HPDE6-E6E7 (cell line): ENCODE measurements around the gene SERINC5.
"Not testable (repeated sequence)": the region's sequence is repeated elsewhere in the genome, so short reads cannot be mapped to it uniquely, and the experiment has no call there.

Experiments used
- DNase-seq: peaks from one replicate; pipeline ENCODE4 v3.0.0; 2011; ENCODE audit warnings: missing footprints; ENCODE audit errors: extremely low spot score

The SERINC5 gene

DNA sequence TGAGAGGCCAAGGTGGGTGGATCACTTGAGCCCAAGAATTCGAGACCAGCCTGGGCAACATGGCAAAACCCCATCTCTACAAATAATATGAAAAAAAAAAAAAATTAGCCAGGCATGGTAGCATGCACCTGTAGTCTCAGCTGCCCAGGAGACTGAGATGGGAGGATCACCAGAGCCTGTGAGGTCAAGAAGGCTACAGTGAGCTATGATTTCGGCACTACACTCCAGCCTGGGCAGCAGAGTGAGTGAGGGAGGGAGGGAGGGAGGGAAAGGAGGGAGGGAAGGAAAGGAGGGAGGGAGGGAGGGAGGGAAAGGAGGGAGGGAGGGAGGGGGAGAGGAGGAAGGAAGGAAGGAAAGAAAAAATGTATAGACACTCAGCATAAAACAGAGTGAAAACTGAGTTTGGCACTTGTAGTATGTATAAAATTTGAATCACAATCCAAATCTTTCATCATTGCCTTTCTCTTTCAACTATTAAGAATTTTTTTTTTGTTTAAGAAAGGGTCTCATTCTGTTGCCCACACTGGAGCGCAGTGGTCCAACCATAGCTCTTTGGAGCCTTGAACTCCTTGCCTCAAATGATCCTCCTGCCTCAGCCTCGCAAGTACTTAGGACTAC, 27.8 kb downstream of the SERINC5 start:
- no peak for DNase-seq

- DNase-seq, result no peak
Observed at GRCh38 chr5:80225934-80226326, 29.9 kb downstream of the SERINC5 start.

DNA sequence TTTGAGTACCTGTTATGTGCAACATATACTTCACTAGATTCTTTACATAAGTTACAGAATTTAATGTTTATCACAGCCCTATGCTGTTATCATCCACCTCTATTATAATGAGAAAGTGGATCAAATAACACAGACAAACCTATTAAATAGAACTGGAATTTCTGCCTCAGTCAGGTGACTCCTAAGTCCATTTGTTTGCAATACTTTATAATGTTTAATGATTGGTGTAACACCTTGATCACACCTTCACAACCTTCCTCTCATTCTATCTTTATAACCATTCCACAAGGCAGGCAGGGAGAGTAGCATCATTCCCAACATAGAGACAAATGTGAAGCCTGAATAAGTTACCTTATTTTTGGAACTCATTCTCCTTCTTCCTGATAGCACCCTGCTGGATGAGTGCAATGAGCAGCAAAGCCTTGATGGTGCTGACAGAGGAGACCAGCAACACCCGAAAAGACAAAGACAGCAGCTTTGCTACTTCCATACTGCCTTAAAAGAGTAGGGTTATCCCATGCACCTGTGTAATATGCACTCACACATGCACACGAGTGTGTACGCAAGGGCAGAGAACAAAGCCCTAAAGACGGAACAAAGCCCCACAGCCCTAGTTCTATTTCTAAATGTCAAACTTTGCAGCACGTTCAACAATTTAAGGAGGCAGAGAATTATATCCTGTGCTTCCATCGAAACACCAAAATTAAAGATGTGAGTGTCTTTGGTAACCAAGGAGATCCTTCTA, 30.5 kb downstream of the SERINC5 start:
- DNase-seq, result no peak

DNA sequence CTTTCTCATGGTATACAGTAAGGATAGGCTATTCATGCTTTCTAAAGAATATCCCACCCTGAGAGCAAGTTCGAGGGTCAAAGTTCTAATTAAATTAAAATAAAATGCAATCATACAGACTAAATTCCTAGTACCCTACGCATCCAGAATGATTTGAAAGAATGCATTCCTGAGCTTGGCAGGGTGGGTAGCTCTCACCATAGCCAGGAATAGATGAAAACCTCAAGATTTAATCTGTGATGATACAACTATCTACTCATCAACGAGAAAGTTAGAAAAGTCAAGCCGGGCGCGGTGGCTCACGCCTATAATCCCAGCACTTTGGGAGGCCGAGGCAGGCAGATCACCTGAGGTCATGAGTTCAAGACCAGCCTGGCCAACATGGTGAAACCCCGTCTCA, 32.3 kb downstream of the SERINC5 start:
- no peak for DNase-seq

DNA sequence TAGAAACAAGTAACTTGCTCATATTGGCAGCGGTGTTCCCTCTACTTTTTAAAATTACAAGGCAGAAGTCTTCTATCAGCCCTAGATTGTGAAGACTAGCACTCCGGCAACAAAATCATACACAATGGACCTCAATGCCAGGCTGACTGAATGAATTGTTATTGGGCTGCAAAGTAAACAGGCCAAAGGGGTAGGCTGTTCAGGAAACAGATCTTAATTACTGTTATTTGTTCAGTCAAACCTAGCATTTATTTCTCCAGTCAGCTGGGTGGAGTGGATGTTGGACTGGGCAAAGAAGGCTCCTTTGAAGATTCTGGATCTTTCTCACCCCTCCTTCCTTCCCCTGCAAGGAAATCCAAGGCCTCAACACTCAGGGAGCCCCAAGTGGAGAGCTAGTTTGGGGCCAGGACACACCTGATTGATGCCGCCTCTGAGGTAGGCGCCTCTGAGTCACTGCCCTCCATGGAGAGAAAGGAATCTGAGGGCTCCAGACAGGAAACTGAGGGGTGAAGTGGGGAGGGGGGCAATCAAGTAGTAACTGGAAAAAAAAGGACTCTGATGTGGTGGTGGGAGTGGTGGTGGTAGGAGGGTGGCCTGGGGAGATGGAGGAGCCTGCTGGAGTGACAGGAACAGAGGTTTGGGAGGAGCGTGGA, 35.5 kb downstream of the SERINC5 start:
- DNase-seq, result no peak

- DNase-seq, result no peak
Observed at GRCh38 chr5:80219391-80219790, 36.5 kb downstream of the SERINC5 start.

DNA sequence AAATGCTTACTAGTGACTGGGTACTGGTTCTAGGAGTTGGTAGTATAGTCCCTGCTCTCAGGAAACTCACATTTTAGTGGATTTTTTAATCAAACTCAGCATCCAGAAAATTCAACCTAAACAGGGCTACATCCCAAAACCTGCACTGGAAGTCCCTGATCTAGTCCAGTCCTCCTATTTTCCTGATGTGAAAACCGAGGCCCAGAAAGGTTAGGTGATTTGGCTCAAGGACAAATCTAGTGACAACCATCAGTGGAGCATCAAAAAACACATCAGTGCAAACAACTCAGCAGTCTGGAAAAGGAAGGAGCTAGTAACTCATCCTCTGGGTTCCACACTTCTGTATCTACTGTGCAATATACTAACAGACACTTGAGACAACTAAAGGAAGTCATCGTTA, 38.2 kb downstream of the SERINC5 start:
- DNase-seq, result no peak

DNA sequence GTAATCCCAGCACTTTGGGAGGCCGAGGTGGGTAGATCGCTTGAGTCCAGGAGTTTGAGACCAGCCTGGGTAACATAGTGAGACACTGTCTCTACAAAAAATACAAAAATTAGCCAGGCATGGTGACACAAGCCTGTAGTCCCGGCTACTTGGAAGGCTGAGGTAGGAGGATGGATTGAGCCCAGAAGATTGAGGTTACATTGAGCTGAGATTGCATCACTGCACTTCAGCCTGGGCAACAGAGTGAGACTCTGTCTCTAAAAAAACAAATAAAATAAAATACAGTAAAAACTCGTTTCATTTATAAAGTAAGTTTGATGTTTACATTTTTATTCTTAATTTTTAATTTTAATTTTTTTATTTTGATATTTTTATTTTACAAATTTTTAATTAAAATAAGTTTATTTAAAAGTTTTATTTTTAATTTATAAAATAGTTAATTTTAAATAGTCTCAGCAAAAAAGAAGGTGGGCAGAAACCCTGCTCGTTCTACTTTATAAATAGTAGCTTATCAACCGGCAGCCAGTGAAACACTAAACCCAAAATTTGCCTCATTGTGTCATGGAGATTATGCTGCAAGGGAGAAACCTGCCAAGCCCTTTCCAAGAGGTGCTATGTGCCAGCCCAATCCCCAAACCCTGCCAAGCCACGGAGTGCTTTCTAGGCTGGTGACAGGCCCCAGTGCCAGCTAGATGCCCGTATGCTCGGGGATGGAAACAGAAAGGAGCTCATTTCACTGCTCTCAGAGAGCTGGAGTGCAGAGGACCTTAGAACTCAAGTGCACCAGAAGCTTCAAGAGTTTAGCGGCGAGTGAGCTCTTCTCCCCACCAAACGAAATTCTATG, 38.9 kb downstream of the SERINC5 start:
- no peak for DNase-seq

- DNase-seq, result no peak
Observed at GRCh38 chr5:80216096-80216495, 39.8 kb downstream of the SERINC5 start.

GRCh38 chr5:80215523-80215922, 40.3 kb downstream of the SERINC5 start:
- no peak for DNase-seq

DNA sequence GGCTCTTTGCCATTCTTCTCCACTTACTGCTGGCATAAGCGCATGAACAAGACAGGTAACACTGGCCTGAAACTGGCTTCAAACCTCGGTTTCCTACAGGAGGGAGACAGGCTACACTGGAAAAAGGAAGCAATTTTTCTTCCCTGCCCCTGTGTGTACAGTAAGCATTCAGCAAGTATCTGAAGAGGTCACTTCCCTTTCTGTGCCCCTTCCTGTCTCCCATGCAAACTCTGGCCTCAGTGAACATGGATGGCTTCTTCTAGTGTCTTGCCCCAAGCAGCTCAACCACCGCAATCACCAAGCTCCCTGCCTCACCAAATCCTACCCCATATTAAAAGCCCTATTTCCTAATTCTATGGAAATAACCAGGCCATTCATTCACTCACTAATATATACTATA, 42.4 kb downstream of the SERINC5 start:
- no peak for DNase-seq

DNA sequence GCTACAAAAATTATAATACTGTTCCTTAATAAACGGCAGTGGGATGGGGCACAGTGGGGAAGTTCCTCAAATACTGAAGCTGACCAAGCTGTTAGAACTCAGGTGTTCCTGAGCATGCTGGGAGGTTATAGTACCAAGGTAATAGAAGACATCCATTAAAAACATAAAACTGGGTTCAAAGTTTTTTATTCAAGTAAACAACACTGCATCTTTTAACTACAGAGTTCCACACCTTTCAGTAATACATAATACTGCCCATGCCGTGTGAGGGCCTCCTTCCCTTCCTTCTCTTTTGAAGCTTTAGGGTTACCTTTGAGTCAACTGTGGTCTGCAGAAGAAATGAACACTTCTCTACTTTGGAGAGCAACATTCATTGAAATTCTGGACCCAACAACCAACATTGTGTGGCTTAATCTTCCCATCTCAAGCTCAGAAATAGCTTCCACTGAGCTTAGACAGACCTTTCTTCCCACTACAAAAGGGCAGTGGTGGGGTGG, 43.6 kb downstream of the SERINC5 start:
- DNase-seq, result no peak

- DNase-seq, result no peak
Observed at GRCh38 chr5:80211327-80211726, 44.5 kb downstream of the SERINC5 start.

- DNase-seq, result no peak
Observed at GRCh38 chr5:80210014-80210413, 45.8 kb downstream of the SERINC5 start.

DNA sequence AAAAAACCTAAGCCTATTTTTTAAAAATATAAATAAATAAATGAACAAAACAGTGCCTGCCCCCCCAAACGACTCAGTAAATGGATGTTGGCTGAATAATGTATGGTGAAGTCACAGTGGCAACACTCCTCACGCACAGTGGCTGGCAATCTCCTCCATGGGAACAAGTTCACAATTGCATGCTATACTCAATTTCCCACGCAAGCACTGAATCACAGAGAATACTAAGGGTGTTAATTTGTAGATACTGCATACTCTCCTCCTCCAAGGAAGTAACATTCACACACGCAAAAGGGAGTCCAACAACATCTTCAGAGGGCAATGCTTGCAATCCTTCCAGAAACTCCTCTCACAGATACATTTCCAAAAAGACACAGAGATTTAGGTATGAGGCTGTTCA, 47.5 kb downstream of the SERINC5 start:
- DNase-seq, result no peak

DNA sequence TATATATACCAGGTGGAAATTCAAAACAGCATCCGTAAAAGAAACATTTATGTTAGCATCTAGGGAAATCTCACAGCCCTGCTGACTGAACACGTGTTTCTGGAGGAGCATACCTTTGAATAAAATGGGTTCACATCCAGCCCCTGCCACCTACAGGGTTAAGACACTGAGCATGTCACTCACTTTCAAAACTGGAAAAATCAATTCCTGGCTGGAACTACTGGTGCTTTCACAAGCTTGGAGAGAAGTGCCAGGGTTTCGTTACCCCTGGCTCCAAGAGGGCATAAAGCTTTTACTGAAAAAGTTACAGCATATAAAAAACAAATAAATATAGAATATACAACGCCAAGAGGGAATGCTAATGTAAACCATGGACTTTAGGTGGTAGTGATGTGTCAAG, 48.0 kb downstream of the SERINC5 start:
- DNase-seq, result no peak

DNA sequence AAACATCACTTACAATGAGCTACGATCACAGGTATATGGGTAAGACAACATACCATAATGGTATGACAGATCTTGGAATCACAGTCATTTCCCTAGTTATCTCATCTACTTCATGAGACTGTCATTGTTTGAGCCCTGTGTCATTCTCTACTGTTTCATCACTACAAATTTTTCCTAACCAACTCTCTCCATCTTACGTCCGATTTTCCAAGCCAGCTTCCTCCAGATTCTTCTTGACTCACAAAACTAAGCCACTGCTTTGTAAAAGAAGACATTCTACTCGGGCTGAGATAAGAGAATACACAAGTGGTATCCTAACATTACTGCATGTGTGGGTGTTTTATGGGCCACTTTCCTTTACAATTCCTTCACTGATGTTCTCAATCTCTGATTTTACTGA, 49.6 kb downstream of the SERINC5 start:
- no peak for DNase-seq

DNA sequence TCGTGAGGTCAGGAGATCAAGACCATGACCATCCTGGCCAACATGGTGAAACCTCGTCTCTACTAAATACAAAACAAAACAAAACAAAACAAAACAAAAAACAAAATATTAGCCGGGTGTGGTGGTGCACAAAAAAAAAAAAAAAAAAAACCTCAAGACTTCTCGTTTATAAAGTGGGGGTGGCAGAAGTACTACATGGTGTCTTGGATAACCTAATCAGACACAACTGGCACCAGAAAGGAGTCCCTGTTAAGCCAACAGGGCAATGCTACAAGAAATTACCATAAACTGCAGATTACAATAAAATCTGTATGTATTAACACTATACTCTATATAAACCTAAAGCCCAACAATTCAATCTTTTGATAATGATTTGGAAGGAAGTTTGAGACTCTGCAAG, 50.0 kb downstream of the SERINC5 start:
- DNase-seq, result no peak

DNA sequence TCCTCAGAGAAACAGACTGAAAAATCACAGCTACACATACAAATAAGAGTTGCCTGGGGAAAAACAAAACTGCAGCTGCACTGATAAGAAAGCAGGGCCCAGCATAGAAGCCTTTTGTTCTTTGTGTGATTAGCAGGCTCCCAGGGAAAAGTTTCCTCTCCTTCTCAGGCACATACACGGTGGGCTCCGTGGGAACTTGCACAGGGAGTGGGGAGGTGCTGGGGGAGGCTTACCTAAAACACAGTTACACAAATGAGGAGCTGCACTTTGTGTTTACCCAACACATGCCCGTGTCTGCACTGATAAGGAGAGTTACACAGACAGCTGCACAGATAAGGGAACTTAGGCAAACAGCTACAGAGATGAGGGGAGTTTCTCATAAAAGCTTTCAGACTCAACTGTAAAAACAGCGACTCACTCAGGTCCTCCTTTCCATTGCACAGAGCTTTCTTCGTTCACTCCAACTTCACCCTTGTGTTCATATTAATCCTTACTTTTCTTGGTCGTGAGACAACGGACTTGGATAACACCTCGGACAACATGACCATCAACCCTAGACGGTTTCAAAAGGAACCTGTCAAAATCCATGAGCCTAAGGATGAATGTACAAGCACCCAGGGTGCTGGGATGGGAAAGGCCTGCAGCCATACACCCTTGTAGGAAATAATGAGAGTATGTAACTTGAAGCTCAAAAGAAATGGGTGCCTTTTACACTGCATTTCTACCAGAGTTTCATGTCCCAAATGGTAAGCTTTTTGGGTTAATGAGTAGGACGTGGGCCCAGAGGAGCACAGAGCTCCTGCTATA, 50.8 kb downstream of the SERINC5 start:
- DNase-seq, result no peak

GRCh38 chr5:80201763-80202162, 54.1 kb downstream of the SERINC5 start:
- not testable (repeated sequence) for DNase-seq

GRCh38 chr5:80198920-80199319, 56.9 kb downstream of the SERINC5 start:
- no peak for DNase-seq
